Activated CD8-positive, alpha-beta memory T cell treated with anti-CD3 and anti-CD28 coated beads, Interleukin-2, amount 50 U/mL, for 1 hour (primary cell): ENCODE results near the gene SH2B3.
"Not testable (repeated sequence)": the region's sequence is repeated elsewhere in the genome, so short reads cannot be mapped to it uniquely, and the experiment has no call there.

Source experiments
- DNase-seq: peaks from one replicate; pipeline ENCODE4 v3.0.0-alpha.2; 2020; ENCODE audit errors: extremely low read depth

The SH2B3 gene

DNA sequence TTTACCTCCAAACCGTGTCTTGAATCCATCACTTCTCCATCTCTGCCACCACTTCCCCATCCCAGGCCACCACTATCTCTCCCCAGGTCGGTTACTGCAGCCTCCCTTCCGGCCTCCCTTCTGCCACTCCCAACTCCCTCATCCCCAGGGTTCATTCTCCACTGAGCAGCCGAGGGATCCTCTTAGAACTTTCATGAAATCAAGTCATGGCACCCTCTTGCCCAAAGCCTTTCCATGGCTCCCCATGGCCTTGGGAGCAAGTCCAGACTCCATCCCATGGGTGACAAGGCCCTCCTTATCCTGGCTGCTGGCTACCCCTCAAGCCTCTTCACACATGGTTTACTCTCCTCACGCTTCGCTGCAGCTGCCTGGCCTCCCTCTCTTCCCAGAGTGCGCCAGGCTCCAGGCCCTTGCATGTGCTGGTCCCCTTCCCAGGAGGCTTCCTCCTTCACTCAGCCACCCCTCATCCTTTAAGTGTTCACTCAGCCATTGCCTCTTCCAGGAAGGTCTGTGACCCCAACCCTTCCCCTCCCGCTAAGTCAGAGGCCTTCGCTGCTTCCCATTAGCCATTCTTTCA lies 17.9 kb upstream of the SH2B3 start:
- no peak for DNase-seq

DNA sequence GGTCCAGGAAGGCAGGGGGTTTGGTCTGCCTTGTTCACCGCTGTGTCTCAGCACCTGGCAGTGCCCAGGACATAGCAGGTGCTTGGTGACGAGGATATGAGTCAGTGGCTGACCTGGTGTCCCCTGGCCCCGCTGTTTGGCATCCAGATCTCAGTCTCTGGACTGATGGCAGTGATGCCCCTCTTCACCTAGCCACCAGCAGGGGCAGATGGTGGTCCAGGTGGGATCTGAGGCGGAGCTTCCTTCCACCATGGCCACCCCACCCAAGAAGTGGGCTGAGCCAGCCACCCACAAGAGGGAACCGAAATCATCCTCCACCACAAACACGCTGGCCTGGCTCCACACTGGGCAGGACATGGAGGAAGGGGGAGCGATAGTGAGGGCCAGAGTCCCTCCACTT lies 16.1 kb upstream of the SH2B3 start:
- DNase-seq, result no peak

DNA sequence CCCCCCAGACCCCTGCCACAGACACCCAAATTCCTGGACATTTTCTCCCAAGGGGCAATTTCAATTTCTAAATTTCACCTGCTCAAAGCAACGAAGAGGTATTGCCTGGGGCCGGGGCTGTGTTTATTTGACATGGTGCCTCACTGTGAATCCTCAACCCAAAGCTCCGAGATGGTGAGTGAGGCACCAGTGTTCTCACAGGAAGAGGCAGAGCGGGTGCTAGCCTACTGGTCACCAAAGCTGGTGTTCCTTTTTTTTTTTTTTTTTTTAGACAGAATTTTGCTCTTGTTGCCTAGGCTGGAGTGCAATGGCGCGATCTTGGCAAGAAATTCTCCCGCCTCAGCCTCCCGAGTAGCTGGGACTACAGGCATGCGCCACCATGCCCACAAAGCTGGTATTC lies 14.8 kb upstream of the SH2B3 start:
- no peak for DNase-seq

DNA sequence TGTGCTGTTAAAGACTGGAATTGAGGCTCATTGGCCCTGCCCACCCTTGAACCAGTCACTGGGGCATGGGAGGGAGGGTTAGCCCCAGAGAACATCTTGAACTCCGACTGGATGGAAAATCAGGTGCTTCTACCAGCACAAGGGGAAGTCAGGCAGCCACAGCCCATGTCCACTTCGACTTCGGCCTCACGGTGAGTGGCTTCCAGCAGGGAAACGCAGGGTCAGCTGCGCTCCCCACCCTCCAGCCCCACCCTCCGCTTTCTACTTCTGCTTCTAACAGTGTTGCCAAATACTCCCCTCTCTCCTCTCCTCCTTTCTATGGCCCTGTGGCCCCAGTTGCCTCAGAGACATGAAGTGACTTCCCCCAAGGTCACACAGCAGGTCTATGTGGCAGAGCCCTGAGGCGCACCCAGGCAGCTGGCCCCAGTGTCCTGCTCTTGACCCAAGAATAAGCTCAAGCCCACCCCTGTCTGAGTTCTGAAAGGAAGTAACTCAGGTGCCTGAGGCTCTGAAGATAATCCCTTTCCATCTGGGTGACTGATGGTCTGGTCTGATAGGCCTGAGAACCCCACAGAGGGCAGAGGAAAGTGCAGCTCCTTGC lies 11.9 kb upstream of the SH2B3 start:
- no peak for DNase-seq

DNA sequence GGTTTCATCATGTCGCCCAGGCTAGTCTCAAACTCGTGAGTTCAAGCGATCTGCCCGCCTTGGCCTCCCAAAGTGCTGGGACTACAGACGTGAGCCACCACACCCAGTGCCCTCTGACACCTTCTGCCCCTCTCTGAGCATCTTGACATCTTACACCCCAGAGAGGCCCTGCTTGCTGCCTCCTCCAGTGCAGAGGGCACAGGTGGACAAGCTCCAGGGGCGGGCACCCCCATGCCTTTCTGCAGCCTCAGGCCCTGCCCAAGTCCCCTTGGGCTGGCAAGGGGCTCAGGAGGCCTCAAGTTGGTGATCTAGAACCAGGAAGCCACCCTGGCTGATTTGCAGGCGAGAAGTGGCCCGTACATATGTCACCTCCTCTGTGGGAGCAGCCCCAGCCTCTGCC lies 11.2 kb upstream of the SH2B3 start:
- no peak for DNase-seq

DNA sequence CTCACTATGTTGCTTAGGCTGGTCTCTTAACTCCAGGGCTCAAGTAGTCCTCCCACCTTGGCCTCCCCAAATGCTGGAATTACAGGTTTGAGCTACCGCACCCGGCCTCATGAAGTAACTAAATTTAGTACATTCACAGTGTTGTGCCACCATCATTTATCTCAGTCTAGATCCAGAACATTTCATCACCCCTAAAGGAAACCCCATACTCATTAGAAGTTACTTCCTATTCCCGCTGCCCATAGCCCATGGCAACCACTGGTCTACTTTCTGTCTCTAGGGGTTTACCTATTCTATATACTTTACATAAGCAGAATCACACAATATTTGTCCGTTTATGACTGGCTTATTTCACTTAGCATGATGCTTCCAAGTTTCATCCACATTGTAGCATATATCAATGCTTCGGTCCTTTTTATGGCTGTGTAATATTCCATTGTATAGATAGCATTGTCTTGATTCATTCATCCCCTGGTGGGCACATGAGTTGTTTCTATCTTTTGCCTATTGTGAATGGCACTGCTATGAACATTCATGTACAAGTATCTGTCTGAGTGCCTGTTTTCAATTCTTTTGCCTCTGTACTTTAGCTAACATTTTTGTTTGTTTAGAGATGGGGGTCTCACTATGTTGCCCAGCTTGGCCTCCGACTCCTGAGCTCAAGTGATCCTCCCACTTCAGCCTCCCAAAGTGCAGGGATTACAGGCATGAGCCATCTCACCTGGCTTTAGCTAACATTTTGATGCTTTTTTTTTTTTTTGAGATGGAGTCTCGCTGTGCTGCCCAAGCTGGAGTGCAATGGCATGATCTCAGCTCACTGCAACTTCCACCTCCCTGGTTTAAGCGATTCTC lies 10.2 kb upstream of the SH2B3 start:
- no peak for DNase-seq

DNA sequence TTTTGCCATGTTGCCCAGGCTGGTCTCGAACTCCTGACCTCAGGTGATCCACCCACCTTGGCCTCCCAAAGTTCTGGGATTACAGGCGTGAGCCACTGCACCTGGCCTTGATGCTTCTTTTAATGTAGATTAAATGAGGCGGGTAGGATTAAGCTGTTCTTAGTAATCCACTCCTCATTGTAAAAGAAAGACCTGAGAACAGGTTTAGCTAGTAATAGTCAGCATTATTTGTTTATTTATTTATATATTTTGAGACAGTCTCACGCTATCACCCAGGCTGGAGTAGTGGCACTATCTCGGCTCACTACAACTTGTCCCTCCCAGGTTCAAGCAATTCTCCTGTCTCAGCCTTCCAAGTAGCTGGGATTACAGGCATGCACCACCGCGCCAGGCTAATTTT lies 9.5 kb upstream of the SH2B3 start:
- not testable (repeated sequence) for DNase-seq

DNA sequence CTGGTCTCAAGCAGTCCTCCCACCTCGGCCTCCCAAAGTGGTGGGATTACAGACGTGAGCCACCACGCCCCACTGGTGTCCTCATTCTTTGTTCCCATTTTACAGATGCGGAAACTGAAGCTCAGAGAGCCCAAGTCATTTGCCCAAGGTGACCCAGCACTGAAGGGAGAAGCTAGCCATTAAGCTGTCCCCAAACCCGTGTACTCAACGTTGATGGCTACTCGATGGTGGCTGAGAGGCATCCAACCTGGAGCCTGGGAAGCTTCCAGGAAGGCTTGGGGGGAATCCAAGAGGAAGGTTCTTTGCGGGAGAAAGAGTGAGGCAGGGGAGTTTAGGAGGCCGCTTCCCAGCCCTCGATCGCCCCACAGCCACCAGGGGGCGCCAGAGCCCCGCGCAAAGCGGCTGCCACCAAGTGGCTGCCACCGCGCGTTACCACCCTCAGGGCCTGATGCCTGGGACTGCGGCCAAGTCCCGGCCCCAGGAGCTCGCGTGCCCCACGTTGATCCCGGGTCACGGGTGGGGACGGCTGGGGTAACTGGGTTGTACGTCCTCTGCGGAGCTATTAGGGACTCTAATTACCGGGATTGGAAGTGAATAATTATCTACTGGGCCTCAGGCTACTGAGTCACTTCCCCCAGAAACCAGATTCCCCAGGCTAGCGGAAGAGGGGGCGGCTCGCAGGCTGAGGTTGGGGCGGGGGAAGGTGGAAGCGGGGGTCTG lies 8.8 kb upstream of the SH2B3 start:
- DNase-seq, result peak; percentile 64

DNA sequence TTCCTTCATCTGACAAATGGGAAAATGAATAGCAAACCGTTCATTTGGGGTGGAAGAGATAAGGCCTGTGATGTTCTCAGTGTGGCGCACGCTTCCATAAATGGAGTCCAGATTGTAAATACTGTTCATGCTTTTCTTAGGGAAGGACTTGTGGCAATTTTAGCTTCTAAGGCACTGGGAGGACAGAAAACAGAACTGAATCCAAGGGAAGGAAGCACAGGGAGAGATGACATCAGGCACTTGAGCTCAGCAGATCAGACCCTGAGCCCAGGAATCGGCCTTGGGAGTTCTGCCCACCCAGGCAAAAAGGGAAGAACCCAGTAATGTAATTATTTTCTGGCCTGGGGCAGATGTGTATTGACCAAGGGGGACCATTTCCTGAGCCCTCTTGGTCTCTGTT lies 7.2 kb upstream of the SH2B3 start:
- no peak for DNase-seq

DNA sequence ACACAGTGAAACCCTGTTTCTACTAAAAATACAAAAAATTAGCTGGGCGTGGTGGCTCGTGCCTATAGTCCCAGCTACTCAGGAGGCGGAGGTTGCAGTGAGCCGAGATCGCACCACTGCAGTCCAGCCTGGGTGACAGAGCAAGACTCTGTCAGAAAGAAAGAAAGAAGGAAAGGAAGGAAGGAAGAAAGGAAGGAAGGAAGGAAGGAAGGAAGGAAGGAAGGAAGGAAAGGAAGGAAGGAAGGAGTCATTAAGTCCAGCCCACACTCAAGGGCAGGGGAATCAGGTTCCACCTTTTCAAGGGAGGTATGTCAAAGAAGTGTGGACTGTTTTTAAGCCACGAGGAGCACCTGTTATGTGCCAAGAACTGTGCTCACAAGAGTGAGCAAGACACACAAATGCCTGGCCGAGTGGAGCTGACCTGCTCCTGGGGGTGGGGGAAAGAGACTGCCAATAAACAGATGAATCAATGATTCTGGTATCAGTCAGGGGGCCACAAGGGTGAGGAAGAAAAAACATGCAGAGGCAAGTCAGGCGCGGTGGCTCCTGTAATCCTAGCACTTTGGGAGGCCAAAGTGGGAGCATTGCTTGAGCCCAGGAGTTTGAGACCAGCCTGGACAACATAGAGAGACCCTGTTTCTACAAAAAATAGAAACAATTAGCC lies 5.8 kb upstream of the SH2B3 start:
- not testable (repeated sequence) for DNase-seq

DNA sequence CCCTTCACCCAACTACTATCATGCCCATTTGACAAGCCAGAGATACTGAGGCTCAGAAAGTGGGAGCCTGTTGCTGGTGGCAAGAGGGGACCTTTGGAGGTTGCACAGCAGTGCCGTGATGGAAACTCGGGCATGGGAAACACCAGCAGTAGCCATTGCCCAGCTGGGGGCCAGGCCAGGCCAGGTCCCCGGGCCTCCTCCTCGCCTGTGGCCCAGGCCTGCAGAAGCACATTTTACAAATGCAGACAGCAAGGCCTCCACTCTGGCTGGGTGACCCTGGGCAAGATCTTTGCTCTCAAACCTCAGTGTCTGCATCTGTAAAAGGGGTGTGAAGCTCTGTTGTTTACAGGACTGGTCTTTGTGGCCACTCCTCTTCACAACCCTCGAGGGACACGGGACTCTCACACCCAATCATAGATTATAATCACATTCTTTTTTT lies 4.5 kb upstream of the SH2B3 start:
- no peak for DNase-seq

DNA sequence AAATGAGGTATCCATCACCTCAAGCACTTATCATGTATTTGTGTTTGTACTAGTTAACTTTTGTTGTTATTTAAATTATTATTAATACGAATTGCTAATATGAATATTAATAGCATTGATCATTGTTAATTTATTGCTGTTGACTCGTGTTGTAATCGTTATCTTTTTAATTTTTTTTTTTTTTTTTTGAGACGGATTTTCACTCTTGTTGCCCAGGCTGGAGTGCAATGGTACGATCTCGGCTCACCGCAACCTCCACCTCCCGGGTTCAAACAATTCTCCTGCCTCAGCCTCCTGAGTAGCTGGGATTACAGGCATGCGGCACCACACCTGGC lies 3.3 kb upstream of the SH2B3 start:
- DNase-seq, result not testable (repeated sequence)

DNA sequence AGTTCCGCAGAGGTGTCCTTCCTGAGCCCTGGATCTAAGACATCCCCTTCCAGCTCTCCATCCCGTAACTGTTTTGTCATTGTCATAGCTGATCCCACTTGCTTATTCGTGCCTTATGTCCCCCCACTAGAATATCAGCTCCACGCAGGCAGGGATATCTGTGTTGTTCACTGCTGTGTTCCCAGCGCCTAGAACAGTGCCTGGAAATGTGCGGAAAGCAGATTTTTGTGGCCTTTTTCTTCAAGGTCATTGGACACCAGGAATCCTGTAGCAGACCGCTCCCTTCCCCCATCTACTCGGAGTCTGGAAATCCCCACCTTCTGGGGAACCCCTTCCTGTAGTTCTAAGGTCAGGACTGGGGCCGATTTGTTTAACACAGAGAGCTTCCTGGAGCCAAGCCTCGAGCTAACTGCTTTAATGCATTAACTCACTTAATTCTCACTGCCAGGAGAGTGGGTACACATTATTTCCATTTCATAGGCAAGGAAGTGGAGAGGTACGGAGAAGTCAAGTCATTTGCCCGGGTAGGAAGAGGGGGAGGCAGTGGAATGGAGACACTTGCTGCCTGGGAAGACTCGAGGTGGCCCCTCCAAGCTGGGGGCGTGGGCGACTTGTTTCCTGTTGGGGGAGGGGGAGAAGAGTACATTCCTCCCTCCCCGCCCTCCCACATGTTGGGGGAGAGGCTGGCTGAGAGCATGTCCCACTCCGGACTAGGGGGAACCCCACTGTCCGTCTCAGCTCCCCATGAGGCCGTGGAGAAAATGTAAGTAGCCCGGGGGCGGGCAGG lies 1.2 kb upstream of the SH2B3 start:
- DNase-seq, result no peak

DNA sequence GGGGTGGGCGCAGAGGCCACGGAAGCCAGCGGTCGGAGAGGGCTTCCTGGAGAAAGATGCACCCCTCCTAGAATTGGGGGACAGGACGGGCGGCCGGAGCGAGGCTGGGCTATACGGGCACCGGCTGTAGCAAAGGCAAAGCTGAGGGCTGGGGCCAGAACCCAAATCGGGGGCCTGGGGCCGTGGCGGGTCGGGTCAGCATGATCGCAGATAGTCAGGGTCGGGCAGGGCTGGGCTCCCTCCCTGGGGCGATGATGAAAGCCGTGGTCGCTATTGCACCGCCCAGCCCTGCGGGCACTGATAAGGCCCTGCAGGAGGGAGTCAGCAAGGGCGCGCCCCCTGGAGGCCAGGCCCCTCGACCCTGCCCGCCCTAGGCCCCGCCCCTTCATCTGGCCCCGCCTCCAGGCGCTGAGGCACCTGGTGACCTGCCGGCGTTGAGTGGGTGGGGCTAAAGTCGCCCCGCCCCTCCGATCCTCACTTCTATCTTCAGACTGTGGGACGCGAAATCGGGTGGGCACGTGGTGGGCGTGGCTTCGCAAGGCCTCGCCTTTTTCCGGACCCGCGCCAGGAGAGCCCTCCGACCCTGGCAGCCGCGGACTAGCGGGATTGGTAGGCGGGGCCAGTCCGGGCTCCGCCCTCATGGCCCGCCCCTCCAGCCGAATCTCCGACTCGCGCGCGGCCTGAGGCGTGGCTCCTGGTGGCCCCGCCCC lies 419 bp upstream of the SH2B3 start:
- DNase-seq, result peak; percentile 95

DNA sequence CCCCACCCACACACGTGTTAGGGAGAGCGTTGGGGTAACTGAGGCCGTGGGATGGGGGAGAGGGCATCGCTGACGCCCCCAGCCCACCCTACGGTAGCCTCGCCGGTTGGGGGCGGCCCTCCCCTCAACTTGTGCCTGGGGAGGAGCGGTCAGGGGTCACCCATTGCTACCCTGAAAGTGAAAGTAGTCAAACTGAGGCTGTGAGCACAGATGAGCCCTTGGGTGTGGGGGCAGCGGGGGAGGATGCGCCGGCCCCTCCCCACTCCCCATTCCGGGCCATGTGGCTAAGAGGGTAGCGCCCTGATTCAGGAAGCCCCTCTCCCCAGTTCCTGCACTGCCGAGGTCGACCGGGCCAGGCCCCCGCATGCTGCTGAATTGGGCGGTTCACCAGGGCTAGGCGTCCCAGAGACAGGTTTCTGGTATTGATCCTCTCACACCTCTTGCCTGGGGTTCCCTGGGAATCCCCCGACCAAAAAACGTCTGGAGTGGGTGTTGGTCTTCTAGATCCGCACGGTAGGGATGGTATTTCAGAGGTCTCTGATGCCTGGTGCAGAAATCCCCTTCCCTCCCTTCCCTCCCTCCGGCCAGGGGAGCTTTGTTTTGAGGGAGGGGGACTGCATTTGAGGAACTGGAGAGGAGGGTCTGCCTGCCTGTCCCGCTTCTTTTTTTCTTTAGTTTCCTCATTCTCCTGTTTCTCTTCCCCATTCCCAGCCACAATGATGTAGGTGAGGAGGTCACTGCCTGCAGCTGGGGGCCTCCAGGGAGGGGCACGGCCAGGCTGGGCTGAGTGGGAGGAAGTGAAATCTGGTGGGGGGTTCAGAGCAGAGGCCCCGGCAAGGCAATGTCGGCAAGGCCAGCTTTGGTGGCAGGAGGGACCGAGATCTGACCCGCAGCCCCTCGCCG lies 1.0 kb downstream of the SH2B3 start:
- DNase-seq, result no peak

DNA sequence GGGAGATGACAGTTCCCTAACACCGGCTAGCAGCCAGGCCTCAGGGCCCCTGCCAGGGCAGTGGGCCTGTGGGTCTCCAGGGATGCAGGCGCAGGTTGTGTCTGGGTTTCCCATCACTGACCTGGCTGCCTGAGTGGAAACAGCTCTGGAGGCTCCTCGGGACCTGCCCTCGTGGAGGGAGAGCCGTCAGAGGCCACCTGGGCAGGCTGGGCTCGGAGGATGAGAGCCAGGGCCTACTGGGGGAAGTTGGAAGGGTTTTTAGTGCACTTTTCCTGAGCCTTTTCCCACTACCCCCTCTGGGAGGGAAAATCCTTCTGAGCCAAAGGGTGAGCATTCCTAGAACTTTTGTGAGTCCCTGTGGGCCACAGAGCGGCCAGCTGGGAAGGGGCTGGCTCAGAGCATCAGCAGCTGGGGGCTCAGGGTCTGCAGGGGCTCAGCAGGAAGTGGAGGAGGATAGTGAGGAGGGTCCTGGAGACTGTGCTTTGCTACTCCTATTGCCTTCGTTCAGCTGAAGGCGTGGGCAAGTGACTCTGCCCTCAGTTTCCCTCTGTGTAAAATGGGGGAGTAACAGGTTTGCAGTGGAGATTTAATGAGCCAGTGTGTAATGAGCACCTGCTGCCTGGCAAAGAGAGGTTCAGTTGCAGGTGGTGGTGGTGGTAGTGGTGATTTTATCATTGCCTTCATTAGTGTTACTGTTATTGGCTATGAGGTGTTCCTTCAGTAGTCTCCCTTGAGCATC lies 1.8 kb downstream of the SH2B3 start:
- no peak for DNase-seq

DNA sequence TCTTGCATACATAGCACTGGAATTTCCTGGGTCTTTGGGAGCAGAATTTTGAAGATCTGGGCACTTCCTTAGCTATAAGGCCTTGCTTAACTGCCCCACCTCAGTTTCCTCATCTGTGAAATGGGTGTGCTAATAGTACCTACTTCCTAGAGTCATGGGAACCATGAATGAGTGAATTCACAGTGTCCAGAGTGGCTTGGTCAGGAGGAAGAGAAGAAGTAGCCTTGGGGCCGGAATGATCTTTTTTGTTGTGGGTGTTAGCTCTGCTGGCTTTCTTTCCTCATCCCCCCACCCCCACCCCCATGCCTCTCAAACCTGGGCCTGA lies 2.4 kb downstream of the SH2B3 start:
- no peak for DNase-seq

DNA sequence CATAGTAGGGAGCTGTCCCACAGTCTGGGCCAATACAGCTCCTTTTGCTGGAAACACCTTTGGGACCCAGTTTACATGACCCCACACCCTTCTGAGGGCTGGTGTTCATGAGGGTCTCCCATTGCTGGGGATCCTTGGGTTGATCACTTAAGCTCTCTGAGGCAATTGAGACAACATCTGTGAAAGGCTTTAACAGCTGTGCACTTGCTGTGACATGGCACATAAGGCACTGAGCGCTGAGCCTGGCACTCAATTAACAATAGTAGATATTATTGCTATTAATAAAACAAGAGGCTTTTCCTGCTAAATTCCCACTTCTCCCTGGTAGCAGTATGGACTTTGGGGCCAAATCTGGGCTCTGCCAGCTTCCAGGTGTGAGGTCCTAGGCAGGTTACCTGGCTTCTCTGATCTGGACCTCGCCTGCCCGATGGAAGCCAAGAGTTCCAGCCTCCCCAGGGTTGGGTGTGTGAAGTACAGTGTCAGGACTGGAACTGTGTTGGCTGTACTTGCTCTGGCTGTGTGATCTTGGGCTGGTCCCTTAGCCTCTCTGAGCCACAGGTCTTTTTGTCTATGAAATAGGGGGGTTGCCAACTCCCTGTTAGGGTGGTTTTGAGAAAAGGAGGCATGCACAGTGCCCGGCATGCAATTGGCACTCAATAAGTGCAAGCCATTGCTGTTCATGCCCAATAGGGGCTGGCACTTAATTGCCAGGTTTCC lies 3.1 kb downstream of the SH2B3 start:
- DNase-seq, result no peak
